Omental fat pad (tissue), 4 donors: ENCODE data around the gene PCNX3. TPM values are rescaled to one million over a fixed set of nuclear protein-coding genes. Genes with fewer than 3 reads are reported as not detected.

Experiments
- ATAC-seq: fragments of 150-250 bp; one replicate; pipeline ENCODE4 v1.9.1; 2016; ENCODE audit warnings: mild to moderate bottlenecking, moderate library complexity; ENCODE audit not compliant: low FRiP score
- DNase-seq: peaks from one replicate; pipeline ENCODE4 v3.0.0-alpha.2; 2019; ENCODE audit warnings: low spot score
- CTCF ChIP-seq, 3 donors: fragments of 450-650 bp; IDR thresholded peaks; one replicate each; pipeline ENCODE4 v1.5.1; 2016 to 2017; ENCODE audit warnings: antibody characterized with exemption in 3 of 3, mild to moderate bottlenecking in 3 of 3, moderate library complexity in 2 of 3
- total RNA-seq, 4 donors: library from RNA; depleted of rRNA; stranded (reverse); fragments of >200 nt; gene quantifications; one replicate each; pipeline ENCODE4 v1.1.0, GENCODE V29; 2016

The PCNX3 gene
- total RNA-seq, 4 donors from 2014 or later: 15.8 to 25.1 (median 20.7) TPM

- DNase-seq (no peak), ATAC-seq (peak; percentile 67)
- no peak for TF ChIP-seq CTCF (IDR thresholded peaks at IDR 0.05)
These were observed 38.5 kb upstream of the PCNX3 start for GRCh38 chr11:65576867-65577755.

GRCh38 chr11:65577756-65578109, 37.8 kb upstream of the PCNX3 start:
- DNase-seq (no peak), ATAC-seq (peak; percentile 2)
- no peak for TF ChIP-seq CTCF (IDR thresholded peaks at IDR 0.05)

GRCh38 chr11:65578134-65578533, 37.4 kb upstream of the PCNX3 start:
- TF ChIP-seq CTCF (IDR thresholded peaks at IDR 0.05): no peak
- no peak for DNase-seq
- ATAC-seq: no peak

- TF ChIP-seq CTCF (IDR thresholded peaks at IDR 0.05): no peak
- DNase-seq (no peak), ATAC-seq (no peak)
These were observed 36.9 kb upstream of the PCNX3 start for GRCh38 chr11:65578667-65579066.

DNA sequence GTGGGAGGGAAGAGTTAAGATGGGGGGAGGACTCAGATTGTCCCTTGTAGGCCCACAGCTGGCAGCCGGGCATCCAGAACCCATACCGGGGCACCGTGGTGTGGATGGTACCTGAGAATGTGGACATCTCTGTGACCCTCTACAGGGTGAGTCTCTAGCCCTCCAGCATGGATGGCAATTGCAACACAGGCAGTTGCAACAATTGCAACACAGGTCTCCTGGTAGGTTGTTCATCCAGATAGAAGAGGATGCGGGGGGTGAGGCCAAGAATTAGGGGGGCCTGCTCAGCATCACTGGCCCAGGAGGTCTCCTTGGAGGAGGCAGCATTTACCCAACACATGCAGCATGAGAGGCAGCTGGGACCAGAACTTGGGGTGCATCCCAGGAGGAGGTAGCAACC, 36.3 kb upstream of the PCNX3 start:
- no peak for ATAC-seq
- no peak for TF ChIP-seq CTCF (IDR thresholded peaks at IDR 0.05)
- no peak for DNase-seq

DNA sequence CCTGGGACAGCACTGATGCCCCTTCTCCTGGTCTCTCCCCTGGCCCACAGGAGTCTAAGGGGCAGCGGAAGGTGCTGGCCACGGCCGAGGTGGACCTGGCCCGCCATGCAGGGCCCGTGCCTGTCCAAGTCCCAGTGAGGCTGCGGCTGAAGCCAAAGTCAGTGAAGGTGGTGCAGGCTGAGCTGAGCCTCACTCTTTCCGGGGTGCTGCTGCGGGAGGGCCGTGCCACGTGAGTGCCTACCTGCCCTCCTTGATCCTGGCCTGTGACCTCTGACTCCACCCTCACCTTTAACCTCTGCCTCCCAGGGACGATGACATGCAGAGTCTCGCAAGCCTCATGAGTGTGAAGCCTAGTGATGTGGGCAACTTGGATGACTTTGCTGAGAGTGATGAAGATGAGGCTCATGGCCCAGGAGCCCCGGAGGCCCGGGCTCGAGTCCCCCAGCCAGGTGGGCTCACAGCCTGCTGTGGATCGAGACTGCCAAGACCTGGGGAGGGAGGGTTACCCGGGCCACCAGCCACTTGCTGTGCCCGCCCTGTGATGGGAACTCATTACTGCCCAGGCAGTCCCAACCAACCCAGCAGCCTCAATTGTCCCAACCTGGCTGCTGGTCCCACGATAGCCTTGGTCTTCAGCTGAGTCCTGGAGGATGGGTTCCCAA, 35.4 kb upstream of the PCNX3 start:
- no peak for TF ChIP-seq CTCF (IDR thresholded peaks at IDR 0.05)
- no peak for ATAC-seq
- no peak for DNase-seq

DNA sequence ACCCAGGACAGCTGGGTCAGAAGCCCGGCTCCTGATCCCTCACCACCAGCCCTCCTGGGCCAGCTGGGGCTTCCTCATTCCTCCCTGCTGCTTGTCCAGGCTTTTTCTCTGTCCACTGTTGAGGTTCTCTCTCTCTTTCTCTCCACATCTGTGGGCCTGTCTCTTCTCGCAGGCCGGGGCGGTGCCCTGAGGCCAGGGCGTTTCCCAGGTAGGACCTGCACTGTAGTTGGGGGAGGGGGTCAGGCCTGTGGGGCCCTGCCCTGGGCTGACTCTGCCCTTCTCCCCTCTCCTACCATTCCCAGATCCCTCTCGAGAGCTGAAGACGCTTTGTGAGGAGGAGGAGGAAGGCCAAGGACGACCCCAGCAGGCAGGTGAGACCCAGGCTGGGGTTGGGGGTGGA, 34.8 kb upstream of the PCNX3 start:
- DNase-seq: no peak
- TF ChIP-seq CTCF (IDR thresholded peaks at IDR 0.05): no peak
- ATAC-seq: no peak
